Testis (tissue), 2 donors: ENCODE measurements around the gene CA10.

ENCODE experiments used
- POLR2A ChIP-seq: fragments of 450-650 bp; IDR thresholded peaks from one replicate; pipeline ENCODE4 v1.6.1; 2017; ENCODE audit warnings: antibody characterized with exemption, mild to moderate bottlenecking, moderate library complexity
- TF ChIP-seq, protein P1 (sequence below), 3 experiments: fragments of 450-650 bp in 2 of 3; fragments of 200-600 bp in 1 of 3; sonication (generic) in 1 of 3; IDR thresholded peaks; one replicate each; pipeline ENCODE4 v1.5.1; 2016 to 2019; ENCODE audit warnings: antibody characterized with exemption in 3 of 3, mild to moderate bottlenecking in 2 of 3, moderate library complexity in 1 of 3

GRCh38 chr17:51638971-51639370 lies 519.5 kb downstream of the CA10 start:
- TF ChIP-seq, protein P1, sequence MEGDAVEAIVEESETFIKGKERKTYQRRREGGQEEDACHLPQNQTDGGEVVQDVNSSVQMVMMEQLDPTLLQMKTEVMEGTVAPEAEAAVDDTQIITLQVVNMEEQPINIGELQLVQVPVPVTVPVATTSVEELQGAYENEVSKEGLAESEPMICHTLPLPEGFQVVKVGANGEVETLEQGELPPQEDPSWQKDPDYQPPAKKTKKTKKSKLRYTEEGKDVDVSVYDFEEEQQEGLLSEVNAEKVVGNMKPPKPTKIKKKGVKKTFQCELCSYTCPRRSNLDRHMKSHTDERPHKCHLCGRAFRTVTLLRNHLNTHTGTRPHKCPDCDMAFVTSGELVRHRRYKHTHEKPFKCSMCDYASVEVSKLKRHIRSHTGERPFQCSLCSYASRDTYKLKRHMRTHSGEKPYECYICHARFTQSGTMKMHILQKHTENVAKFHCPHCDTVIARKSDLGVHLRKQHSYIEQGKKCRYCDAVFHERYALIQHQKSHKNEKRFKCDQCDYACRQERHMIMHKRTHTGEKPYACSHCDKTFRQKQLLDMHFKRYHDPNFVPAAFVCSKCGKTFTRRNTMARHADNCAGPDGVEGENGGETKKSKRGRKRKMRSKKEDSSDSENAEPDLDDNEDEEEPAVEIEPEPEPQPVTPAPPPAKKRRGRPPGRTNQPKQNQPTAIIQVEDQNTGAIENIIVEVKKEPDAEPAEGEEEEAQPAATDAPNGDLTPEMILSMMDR (IDR thresholded peaks at IDR 0.05) = no peak
- TF ChIP-seq POLR2A = no peak
